ENCODE measurements around the gene AMPD1. TPM values are rescaled to one million over a fixed set of nuclear protein-coding genes. Genes with fewer than 3 reads are reported as not detected.
A peak's percentile ranks its signal among the peaks of the same experiment; 100 is the strongest.

AMPD1 gene
- total and polyA plus RNA-seq, 2 of the 13 experiments (the other 11 are each of a cell fraction or from before 2014, with no cell fraction given), result not detected

- TF ChIP-seq, protein P1, sequence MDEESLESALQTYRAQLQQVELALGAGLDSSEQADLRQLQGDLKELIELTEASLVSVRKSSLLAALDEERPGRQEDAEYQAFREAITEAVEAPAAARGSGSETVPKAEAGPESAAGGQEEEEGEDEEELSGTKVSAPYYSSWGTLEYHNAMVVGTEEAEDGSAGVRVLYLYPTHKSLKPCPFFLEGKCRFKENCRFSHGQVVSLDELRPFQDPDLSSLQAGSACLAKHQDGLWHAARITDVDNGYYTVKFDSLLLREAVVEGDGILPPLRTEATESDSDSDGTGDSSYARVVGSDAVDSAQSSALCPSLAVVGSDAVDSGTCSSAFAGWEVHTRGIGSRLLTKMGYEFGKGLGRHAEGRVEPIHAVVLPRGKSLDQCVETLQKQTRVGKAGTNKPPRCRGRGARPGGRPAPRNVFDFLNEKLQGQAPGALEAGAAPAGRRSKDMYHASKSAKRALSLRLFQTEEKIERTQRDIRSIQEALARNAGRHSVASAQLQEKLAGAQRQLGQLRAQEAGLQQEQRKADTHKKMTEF (CRISPR knock-in tag; IDR thresholded peaks at IDR 0.05), result peak; percentile 35; the same call in 1 of the 2 replicates
- TF ChIP-seq NCOR1 (IDR thresholded peaks at IDR 0.05; ENCODE audit: borderline replicate concordance, low read length), result peak; percentile 80
- no peak for TF ChIP-seq ZNF556 (CRISPR knock-in tag; IDR thresholded peaks at IDR 0.05; ENCODE audit: borderline replicate concordance)
- TF ChIP-seq GATAD1 (CRISPR knock-in tag; IDR thresholded peaks at IDR 0.05), result no peak
- peak; percentile 54; the same call in 1 of the 2 replicates for TF ChIP-seq ZBTB34 (CRISPR knock-in tag; IDR thresholded peaks at IDR 0.05)
- no peak for TF ChIP-seq ZBTB1 (CRISPR knock-in tag; IDR thresholded peaks at IDR 0.05; ENCODE audit: borderline replicate concordance)
- TF ChIP-seq, protein P2, sequence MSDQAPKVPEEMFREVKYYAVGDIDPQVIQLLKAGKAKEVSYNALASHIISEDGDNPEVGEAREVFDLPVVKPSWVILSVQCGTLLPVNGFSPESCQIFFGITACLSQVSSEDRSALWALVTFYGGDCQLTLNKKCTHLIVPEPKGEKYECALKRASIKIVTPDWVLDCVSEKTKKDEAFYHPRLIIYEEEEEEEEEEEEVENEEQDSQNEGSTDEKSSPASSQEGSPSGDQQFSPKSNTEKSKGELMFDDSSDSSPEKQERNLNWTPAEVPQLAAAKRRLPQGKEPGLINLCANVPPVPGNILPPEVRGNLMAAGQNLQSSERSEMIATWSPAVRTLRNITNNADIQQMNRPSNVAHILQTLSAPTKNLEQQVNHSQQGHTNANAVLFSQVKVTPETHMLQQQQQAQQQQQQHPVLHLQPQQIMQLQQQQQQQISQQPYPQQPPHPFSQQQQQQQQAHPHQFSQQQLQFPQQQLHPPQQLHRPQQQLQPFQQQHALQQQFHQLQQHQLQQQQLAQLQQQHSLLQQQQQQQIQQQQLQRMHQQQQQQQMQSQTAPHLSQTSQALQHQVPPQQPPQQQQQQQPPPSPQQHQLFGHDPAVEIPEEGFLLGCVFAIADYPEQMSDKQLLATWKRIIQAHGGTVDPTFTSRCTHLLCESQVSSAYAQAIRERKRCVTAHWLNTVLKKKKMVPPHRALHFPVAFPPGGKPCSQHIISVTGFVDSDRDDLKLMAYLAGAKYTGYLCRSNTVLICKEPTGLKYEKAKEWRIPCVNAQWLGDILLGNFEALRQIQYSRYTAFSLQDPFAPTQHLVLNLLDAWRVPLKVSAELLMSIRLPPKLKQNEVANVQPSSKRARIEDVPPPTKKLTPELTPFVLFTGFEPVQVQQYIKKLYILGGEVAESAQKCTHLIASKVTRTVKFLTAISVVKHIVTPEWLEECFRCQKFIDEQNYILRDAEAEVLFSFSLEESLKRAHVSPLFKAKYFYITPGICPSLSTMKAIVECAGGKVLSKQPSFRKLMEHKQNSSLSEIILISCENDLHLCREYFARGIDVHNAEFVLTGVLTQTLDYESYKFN (CRISPR knock-in tag; conservative IDR thresholded peaks at IDR 0.05), result peak; percentile 41; the same call in 1 of the 2 replicates
- no peak for TF ChIP-seq ZNF232 (CRISPR knock-in tag; IDR thresholded peaks at IDR 0.05; ENCODE audit: borderline replicate concordance)
- TF ChIP-seq, protein P3, sequence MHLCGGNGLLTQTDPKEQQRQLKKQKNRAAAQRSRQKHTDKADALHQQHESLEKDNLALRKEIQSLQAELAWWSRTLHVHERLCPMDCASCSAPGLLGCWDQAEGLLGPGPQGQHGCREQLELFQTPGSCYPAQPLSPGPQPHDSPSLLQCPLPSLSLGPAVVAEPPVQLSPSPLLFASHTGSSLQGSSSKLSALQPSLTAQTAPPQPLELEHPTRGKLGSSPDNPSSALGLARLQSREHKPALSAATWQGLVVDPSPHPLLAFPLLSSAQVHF (CRISPR knock-in tag; IDR thresholded peaks at IDR 0.05), result no peak
- no peak for TF ChIP-seq HNRNPLL (IDR thresholded peaks at IDR 0.05; ENCODE audit: low read depth, low read length, poor library complexity, severe bottlenecking)
- peak; percentile 59 for TF ChIP-seq RARA (CRISPR knock-in tag; IDR thresholded peaks at IDR 0.05)
- TF ChIP-seq NR2F2 (IDR thresholded peaks at IDR 0.05; ENCODE audit: borderline replicate concordance, low read depth), result no peak
- TF ChIP-seq NFIC (IDR thresholded peaks at IDR 0.05; ENCODE audit: low read length), result peak; percentile 34; the same call in 1 of the 2 replicates
- TF ChIP-seq, protein P4, sequence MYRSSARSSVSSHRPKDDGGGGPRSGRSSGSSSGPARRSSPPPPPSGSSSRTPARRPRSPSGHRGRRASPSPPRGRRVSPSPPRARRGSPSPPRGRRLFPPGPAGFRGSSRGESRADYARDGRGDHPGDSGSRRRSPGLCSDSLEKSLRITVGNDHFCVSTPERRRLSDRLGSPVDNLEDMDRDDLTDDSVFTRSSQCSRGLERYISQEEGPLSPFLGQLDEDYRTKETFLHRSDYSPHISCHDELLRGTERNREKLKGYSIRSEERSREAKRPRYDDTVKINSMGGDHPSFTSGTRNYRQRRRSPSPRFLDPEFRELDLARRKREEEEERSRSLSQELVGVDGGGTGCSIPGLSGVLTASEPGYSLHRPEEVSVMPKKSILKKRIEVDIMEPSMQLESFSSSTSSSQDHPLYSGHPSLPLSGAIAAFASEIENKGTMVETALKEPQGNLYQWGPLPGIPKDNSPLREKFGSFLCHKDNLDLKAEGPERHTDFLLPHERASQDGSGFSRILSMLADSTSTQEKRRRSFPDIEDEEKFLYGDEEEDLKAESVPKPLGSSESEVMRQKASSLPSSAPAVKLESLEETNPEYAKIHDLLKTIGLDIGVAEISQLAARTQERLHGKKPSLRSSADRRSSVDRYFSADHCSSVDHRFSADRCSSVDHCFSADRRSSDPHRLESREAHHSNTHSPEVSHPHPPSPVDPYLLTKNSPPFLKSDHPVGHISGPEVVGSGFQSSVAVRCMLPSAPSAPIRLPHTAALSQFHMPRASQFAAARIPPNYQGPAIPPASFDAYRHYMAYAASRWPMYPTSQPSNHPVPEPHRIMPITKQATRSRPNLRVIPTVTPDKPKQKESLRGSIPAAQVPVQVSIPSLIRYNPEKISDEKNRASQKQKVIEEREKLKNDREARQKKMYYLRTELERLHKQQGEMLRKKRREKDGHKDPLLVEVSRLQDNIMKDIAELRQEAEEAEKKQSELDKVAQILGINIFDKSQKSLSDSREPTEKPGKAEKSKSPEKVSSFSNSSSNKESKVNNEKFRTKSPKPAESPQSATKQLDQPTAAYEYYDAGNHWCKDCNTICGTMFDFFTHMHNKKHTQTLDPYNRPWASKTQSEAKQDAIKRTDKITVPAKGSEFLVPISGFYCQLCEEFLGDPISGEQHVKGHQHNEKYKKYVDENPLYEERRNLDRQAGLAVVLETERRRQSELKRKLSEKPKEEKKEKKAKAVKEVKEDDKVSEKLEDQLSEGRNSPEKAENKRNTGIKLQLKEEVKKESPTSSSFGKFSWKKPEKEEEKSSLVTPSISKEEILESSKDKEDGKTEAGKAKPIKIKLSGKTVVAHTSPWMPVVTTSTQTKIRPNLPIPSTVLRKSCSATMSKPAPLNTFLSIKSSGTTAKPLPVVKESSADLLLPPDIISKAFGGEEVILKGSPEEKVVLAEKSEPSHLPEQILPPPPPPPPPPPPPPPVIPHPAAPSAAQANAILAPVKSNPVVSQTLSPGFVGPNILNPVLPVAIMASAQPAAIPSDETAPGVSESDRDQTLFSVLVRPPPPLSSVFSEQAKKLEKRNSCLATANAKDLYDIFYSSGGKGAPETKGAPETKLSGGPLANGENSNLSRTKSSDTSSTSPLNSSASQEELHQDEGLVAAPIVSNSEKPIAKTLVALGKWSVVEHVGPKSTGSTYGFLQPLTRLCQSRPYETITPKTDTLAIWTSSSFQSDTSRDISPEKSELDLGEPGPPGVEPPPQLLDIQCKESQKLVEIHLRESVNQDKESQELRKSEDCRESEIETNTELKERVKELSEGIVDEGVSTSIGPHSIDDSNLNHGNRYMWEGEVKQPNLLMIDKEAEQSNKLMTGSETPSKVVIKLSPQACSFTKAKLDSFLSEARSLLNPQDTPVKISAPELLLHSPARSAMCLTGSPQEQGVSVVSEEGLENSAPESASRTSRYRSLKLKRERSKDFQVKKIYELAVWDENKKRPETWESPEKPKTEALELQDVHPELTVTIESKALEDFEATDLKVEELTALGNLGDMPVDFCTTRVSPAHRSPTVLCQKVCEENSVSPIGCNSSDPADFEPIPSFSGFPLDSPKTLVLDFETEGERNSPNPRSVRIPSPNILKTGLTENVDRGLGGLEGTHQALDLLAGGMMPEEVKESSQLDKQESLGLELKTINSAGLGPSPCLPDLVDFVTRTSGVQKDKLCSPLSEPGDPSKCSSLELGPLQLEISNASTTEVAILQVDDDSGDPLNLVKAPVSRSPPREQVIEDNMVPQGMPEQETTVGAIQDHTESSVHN (CRISPR knock-in tag; IDR thresholded peaks at IDR 0.05), result no peak
Observed at GRCh38 chr1:114720492-114720891, 25.1 kb upstream of the AMPD1 start (continued).
